HG03571 (cell line): ENCODE results near the gene DUOX1.
"Not testable (repeated sequence)": the region's sequence is repeated elsewhere in the genome, so short reads cannot be mapped to it uniquely, and the experiment has no call there.

Experiments used
- ATAC-seq: cut with Tn5 transposase; IDR thresholded peaks from one replicate; pipeline ENCODE4 v1.9.1; 2021; ENCODE audit not compliant: unreplicated experiment

DUOX1 gene

DNA sequence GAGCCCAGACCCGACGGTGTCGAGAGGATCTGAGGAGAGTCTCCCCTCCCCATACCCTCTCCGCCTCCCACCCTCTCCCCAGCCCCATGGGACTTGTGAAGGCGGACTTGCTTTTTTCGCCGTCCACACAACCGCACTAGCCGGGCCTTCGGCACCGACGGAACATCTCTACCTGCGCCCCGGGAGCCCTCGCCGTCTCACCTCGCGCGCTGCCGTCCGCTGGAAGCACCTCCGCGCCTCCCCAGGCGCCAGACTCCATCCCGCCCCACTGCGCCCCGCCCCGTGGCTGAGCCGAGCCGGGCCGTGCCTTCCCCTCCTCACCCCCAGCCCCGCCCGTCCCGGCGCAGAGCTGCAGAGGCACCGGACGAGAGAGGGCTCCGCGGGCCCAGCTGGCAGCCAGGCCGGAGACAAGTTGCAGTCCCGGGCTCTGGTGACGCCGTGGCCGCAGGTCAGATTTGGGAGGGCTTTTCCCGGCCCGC is at the start of gene DUOX1, which contains the start of gene DUOXA1:
Gene DUOX1 (plus strand): TSS at position 344 of the 479 bp plus-strand sequence. CDS start 1,973 bp downstream, outside the sequence.
Gene DUOXA1 (minus strand): TSS at position 229 of the 479 bp plus-strand sequence. CDS start 6,865 bp downstream, outside the sequence.
- no peak for ATAC-seq

DNA sequence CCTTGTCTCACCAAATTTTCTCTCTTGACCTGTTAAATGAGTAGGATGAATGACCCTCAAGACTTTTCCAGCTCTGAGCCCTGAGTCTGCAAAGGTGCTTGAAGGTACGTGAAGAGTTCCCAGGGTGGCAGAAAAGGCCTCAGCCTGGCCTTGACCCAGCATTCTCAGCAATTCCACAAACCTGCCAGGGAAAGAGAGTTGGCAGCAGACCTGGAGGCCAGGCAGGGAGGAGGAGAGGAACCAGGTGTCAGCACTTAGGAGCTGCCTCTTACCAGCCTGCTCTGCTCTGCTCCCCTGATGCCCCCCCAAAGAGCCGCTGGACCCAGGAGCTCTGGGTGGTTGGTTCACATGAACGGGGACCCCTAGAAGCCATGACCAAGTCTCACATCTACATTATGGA is 49.2 kb upstream of the DUOX1 start:
- not testable (repeated sequence) for ATAC-seq

DNA sequence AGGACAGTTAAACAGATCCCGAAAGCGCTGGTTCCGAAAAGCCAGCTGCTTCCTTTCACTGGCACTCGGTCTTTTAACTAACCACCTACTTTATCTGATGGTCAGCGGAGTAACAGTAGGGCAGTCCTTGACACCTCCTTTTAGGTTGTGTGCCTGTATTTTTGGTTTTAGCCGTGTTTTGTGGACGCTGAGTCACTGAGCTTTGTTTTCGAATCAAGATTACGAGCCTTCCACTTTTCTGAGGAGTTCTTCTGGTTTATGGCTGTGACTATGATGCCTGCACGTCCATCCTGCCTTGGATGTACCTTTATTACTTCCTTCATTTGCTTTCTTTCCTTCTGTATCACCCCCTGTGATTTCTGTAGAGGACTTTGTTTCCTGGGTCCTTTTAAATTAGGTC is 47.4 kb upstream of the DUOX1 start:
- ATAC-seq = not testable (repeated sequence)

DNA sequence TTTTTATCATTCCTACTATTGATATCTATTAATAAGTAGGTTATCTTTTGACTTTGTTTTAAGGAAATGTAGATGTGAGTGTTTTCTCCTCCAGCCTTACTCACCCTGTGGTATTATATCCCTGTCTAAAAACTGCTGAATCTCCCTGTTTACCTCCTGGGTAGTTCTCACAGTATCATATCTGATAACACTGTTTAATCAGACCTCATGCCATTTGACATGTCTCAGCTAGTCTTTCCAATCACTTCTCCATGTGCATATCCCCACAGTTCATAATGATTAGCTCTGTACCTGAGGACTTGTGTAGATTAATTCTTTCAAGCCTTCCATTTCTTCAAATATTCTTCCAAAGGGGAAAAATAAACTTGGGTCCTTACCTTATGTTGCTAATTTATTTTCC is 46.6 kb upstream of the DUOX1 start:
- ATAC-seq = no peak

DNA sequence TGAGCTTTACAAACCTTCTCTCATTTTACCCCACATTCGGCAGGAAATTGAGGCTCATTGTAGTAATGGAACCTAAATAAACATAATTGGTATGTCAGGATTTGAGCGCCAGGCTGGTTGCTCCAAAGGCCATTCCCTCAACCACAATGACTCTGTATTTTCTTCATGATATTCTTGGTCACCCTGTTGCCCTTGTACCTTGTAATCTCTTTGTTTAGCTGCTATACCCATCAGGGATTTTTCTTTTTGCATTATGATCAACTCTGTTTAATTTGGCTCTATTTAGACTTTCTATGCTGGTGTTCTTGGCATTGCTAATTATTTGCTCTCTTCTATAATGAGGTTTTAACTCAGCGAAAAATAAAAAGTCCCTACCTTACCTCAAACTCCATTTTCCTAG is 45.6 kb upstream of the DUOX1 start:
- ATAC-seq = no peak

DNA sequence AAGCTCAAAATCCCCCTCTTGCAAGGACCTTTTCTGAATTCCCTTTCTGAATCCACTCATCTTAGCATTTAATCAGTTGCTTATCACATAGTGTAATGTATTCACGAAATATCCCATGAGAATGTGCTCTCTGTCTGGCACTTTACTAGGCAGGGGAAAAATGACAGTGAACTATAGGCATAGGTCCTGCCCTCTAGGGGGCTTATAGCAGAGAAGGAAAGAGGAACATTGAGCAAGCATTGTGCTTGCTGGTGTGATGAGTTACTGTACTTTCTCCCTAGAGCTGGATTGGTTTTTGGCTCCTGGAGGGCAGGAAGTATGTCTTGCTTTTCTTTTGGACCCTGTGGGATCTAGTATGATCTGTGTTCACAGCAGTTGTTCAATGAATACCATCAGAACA is 42.3 kb upstream of the DUOX1 start:
- ATAC-seq = no peak

DNA sequence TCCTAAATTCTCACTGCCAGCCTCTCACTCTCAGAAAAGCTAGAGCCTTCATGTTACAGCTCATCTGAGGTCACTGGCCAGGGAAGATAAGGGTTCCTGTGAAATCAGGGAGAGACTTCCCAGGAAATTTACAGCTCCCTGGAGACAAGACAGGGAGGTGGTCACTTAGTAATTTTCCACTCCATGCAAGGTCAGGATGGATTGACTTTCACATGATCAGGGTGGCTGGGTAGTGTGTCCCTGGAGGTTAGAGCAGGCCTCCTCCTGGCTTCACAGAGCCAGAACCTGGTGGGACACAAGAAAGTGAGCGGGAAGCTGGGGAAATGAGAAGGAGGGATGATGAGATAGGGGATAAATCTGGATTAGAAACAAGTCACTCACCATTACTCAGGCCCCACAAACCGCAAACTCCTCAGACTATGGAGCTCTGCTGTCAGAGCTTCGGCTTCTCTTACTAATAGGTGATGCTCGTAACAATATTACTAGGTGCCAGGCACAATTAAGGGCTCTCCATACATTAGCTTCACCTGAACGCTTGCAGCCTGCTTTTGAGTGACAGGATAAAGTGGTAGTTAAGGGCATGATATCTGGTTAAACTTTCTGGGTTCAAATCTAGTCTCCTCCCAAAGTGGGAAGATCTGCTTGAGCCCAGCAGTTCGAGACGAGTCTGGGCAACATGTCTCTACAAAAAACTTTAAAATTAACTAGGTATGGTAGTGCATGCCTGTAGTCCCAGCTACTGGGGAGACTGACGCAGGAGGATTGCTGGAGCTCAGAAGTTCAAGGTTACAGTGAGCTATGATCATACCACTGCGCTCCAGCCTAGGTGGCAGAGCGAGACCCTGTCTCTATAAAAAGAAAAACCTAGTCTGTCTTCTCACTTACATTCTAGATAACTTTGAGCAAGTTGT is 40.7 kb upstream of the DUOX1 start:
- ATAC-seq = no peak

DNA sequence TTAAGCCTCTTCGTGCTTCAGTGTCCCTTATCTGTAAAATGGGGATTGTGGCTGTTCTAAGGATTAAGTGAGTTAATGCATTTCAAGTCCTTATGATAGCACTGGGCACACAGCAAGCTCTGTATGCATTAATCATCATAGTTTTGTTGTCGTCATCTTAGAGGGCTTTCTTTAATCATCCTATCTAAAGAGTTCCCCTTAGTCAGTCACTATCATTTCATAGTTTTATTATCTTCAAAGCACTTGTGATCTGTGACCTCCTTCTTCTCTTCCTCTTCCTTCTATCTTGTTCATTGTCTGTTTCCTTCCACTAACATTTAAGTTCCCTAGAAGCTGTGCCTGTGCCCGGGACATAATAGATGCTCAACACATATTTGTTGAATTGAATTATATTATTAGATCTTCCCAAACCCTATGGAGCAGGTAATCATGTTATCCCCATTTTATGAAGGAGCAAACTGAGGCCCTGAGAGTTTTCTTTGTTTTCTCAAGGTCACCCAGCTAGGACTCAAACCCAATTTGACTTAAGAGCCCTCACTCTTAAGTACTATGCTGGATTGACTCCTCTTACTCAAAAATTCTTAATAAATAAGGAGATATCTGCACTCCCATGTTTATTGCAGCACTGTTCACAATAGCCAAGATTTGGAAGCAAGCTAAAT is 40.0 kb upstream of the DUOX1 start:
- no peak for ATAC-seq

DNA sequence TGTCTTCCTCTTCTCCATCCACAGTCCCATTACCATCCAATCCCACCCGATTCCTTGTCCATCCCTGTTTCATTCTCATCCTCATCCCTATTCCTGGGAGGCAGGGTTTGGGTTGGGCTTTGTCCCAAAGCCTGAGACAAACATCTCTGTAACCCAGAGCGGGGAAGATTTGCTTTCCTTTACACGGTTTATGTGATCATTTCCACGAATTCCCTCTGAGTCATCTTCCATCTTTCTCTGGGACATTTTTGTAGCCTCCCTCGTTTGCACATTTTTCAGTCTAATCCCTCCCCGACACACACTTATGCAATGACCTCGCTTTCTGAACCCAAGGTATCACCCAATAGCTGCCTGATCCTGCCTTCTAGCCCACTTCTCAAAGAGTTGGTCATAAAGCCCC is 38.6 kb upstream of the DUOX1 start:
- ATAC-seq = no peak

DNA sequence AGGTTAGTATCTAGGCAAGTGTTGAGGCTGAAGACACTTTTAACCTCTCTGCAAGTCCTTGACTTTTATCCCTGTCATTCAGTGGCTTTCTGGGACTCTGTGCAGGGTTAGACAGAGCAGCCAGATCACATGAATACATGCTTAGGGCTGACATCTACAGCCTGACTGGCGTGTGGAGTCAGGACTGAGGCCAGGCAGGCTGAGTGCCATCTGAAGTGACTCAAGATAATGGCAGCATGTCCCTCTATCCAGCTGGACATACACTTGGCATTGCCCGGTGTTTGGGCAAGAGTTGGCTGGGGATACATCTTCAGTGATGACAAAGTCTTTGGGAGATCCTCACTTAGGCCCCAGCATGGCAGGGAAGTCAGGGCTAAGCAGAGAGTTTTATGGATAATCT is 38.2 kb upstream of the DUOX1 start:
- ATAC-seq = no peak

DNA sequence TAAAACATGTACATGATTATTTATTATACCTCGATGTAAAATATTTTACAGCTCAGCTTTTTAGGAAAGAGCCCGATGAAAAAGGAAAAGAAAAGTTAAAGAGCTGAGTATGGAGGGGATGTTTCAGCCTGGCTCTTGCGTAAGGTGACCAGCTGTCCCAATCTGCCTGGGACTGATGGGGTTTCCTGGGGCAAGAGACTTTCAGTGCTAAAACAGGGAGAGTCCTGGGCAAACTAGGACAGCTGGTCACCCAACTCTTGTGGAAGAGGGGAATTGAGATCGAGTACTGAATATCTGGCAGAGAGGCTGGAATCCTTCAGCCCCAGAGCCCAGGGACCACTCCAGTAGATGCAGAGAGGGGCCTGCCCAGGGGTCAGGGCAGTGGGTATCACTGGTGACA is 36.8 kb upstream of the DUOX1 start:
- no peak for ATAC-seq

DNA sequence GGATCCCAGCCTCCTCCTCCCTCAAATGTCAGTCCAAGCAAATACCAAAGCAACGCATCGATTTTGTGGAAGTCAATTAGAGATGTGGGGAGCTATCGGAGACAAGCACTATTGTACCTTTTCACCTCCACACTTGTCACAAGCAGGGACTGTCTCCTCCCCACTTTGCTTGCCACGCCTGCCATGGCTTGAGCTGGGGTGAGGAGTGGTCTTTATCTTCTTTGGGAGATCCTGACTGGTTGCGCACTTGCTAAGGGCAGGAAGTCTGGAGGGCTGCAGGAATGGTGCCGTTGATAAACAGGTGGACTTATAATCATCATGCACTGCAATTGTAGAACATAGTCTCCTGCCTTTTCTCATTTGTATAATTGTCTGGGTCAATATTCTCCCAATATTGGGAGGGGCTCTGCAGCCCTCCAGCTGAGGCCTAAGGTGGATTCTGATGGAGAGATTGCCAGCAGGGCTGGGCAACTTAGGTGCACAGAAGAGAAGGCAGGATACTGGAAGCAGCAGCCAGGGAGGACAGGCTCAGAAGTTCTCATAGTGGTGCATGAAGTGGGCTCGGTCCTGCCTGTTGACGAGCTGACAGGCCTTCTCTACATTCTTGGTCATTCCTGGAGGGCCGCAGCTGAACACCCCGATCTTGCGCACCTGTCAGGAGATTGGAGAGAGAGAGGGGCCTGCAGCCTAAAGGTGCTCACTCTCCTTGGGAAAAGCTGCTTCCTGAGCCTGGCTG is 36.0 kb upstream of the DUOX1 start:
- no peak for ATAC-seq

DNA sequence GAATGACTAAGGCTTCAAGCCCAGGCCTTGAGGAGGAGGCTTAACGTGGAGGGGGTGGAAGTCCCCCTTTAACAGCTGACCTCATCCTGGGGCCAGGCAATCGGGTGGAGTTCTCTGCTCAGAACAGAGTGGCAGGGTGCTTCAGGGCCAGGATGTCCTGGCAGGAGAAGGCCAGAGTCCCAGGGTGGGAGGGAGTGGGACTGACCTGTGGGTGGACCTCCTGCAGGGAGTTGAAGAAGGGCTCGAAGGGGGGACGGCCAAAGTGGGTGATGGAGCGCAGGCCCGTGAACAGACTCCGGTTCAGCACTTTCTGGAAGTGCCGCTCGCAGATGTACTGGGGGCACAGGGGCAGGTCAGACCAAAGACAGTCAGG is 35.5 kb upstream of the DUOX1 start:
- ATAC-seq = no peak

DNA sequence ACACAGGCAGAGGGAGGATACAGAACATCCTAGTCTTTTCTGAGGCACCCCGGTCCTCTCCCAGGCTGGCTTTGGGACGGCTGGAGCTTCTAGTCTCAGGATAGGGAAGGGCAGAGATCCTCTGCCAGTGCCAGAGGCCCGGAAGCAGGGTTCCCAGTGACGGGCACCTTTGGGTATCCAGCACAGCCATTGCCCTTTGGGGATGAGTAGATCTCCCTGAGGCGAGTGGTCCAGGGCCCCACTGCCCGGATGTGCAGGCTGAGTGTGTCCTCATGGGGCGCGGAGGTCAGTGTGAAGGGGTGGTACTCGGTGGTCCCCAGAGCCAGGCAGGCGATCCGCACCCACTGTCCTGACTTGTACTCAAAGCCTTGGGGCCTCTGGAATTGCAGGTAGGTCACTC is 34.1 kb upstream of the DUOX1 start:
- no peak for ATAC-seq

DNA sequence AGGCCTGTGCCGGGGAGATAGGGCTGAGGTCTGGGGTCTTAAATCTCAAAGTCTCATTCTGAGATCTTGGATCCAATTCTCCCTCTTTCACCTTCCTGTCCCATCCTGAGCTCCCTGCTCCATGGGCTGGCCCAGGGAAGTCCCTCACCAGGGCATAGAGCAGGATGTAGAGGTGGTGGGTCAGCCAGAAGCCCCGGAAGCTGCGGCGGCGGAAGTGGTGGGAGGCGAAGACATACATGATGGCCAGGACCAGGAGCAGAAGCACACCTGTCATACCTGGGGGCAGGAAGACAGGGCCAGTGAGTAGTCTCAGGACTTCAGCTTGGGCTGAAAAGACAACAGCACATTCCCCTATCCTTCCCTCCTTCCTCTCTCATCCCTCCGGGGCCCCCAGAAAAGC is 32.3 kb upstream of the DUOX1 start:
- ATAC-seq = no peak

DNA sequence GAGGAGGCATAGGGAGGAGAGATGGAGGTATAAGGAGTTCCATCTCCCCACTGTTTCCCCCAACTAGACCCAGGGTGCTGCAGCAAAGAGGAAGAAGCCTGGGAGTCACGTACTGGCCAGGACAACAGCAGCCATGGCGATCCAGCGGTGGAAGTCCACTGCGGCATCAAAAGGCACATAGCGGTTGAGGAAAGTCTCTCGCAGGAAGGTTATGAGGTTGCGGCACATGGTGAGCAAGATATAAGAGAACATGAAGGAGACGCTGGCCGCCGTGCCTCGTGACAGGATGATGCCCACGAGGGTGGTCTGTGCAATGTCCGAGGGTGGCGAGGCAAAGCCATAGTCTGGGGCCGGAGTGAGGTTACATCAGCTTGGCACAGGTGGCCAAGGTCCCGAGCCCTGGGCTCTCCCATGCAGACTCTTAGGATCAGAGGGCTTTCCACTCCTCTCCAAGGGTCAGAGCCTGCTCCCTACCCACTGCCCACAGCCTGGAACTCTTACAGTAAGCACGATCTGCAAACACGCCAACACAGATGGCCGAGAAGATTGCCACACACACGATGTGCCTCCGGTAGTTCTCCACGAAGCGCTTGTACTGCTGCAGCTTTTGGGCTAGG is 30.1 kb upstream of the DUOX1 start:
- no peak for ATAC-seq

DNA sequence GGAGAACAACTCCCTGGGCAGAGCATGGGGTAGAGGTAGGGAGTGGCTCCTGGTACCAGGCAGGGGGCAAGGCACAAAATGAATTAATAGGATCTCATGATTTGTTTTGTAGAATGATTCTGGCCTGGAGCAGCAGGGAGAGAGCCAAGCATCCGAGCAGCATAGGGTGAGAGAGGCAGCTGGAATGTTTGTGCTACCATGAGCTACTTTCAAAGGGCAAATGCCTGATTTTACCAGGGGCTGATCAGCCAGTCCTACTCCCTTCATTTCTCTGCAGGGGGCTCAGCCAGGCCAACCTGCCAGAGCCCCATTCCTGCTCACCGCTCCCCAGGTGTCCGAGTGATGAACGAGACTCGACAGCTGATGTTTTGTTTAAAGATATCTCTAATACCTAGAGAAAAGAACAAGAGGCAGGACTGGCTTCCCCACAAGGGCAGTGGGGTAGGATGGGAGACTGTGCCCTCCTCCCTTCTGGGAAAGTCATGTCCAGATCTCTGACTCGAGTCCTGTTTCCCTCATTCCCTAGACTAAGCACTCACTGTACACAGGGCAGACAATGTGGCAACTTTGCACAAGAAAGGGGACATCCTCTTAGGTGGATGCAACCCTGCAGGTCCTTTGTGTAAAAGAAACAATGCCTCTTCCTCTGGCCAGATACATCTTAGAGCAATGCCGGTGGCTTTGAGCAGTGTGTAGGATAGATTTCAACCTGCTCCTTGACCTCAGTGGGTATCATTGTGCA is 28.7 kb upstream of the DUOX1 start:
- ATAC-seq = no peak

DNA sequence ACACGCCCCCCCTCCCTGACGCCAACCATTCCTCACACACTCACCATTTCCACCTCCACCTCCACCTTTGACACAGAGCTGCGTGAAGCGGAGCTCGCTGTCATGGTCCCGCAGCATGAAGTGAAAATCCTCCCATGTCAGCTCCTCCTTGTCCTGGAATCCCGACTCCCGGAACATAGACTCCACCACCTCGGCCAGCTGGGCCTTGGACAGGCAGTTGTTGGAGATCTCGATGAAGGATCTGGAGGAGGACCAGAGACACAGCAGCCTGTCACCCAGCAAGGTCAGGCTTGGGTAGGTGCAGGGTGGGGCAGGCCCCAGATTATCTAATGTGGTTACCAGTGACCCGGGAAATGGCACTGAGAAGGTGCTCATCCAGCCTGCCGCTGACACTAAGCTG is 28.0 kb upstream of the DUOX1 start:
- ATAC-seq = no peak

DNA sequence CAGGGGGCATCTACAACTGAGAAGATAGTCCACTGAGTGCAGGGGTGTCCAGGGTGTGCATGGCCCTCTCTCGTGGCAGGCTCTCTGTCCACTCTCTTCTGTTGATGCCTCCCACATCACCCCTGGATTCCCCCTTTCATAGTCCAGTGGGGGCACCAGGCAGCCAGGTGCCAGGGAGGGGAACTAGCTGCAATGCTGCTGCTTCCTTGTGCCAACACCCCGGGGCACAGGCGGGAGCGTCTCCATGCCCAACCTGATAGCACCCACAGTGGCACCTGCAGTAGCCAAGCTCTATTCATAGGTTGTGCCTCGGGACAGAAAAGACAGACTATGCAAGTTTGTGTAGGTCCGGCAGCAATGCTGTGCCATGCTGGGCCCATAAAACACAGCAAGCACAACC is 27.6 kb upstream of the DUOX1 start:
- no peak for ATAC-seq

DNA sequence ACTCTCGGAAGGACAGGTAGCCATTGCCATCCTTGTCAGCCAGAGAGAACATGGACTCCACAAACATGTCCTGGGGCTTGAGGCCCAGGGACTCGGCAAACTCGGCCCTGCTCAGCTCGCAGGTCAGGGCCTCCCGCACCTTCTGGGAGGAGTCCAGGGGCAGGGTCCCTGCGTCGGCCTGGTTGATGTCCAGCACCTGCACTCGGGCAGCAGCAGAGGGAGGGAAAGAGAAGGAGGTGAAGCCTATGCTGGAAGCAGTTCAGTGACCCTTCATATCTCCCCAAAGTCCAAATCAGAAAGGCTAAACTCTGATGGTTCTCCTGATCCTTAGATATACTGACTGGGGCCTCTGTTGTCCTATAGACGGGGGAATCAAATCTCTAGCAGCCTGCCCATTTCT is 25.6 kb upstream of the DUOX1 start:
- ATAC-seq = not testable (repeated sequence)
